Coronary artery (tissue), 2 donors: ENCODE measurements around the gene TUBGCP4.

ENCODE experiments used
- DNase-seq: peaks from one replicate; pipeline ENCODE4 v3.0.0-alpha.2; 2017; ENCODE audit warnings: low spot score
- H3K27ac ChIP-seq, 2 donors: fragments of 200-600 bp; sonication (generic); one replicate each; pipeline ENCODE4 v1.5.1; 2016 to 2019
- H3K4me3 ChIP-seq: fragments of 200-600 bp; sonication (generic); 2 replicates; pipeline ENCODE4 v1.5.1; 2016; ENCODE audit warnings: mild to moderate bottlenecking, moderate library complexity
- CTCF ChIP-seq: fragments of 200-600 bp; sonication (generic); IDR thresholded peaks from one replicate; pipeline ENCODE4 v1.5.1; 2019; ENCODE audit warnings: antibody characterized with exemption

The TUBGCP4 gene

DNA sequence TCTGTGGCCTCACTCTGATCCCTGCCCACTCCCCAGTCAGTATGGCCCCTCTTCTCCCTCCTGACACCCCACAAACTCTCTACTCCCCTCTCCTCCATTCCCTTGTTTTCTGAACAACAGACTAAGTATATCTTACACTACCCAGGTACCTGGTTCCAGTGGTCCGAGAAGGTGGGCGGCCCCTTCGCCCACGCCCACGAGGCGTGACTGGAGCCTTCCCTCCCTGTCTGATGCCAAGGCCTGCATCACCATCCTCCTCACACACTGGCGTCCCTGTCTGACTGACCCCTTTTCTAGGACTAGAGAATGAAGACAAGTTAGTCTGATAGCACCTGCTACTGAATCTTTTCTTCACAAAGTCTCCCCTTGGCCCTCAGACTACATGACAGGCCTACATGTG lies 50.0 kb downstream of the TUBGCP4 start:
- no peak overlapping the region for H3K4me3 ChIP-seq
- no peak for TF ChIP-seq CTCF
- no peak for DNase-seq
- no peak overlapping the region for H3K27ac ChIP-seq

GRCh38 chr15:43423793-43424192 lies 52.9 kb downstream of the TUBGCP4 start:
- no peak overlapping the region for H3K4me3 ChIP-seq
- no peak for DNase-seq
- H3K27ac ChIP-seq, result no peak overlapping the region
- no peak for TF ChIP-seq CTCF

GRCh38 chr15:43429687-43430086 lies 58.8 kb downstream of the TUBGCP4 start:
- Histone ChIP-seq H3K27ac (no peak overlapping the region), H3K4me3 (no peak overlapping the region)
- no peak for TF ChIP-seq CTCF
- DNase-seq, result no peak

DNA sequence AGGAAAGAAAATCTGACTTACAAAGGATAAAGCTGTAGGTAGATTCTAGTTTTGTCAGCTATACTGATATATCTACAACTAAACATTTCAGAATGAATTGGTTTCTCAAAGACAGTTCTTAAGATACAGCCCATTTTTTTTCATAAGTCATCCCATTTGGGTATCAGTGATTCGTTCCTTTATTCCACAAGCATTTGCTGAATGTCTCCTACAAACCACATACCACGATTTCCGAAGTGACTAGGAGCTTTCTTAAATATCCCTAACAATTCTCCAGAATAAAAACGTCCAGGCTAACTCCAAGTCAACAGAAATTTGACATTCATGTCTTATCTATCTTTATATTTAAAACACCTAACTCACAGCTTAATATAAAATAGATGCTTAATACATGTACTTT lies 62.3 kb downstream of the TUBGCP4 start:
- Histone ChIP-seq H3K4me3 (no peak overlapping the region), H3K27ac (no peak overlapping the region)
- no peak for DNase-seq
- TF ChIP-seq CTCF, result no peak

GRCh38 chr15:43433661-43434303 lies 62.9 kb downstream of the TUBGCP4 start:
- no peak overlapping the region for H3K27ac ChIP-seq
- no peak for TF ChIP-seq CTCF
- H3K4me3 ChIP-seq, result no peak overlapping the region
- DNase-seq, result no peak

- DNase-seq, result no peak
- TF ChIP-seq CTCF, result no peak
- H3K27ac ChIP-seq, result no peak overlapping the region
Observed at GRCh38 chr15:43434446-43434845, 63.5 kb downstream of the TUBGCP4 start.

GRCh38 chr15:43436395-43436794 lies 65.5 kb downstream of the TUBGCP4 start:
- H3K27ac ChIP-seq, result no peak overlapping the region
- no peak for DNase-seq
- H3K4me3 ChIP-seq, result no peak overlapping the region
- no peak for TF ChIP-seq CTCF

More at GRCh38 chr15:43434446-43434845, 63.5 kb downstream of the TUBGCP4 start:
- no peak overlapping the region for H3K4me3 ChIP-seq
